A673 (cell line): Measurements from ENCODE around the gene TSPO.

Experiments
- CTCF ChIP-seq: fragments of 300-800, 200-600 bp; sonication (generic); conservative IDR thresholded peaks from 2 replicates; pipeline ENCODE4 v1.5.1; 2017; ENCODE audit warnings: low read depth, mild to moderate bottlenecking, antibody characterized with exemption, low read length, moderate library complexity, mixed read lengths
- EZH2 ChIP-seq: fragments of 200-600 bp; sonication (generic); IDR thresholded peaks from 2 replicates; pipeline ENCODE4 v1.6.1; 2017; ENCODE audit warnings: borderline replicate concordance, low read depth, mild to moderate bottlenecking, mixed read lengths, antibody characterized with exemption, low read length; ENCODE audit not compliant: poor library complexity, severe bottlenecking

GRCh38 chr22:43205748-43206508 is 54.6 kb downstream of the TSPO start:
- no peak for TF ChIP-seq CTCF
- TF ChIP-seq EZH2 = no peak
